ENCODE measurements around the gene POM121L12. TPM values are rescaled to one million over a fixed set of nuclear protein-coding genes. Genes with fewer than 3 reads are reported as not detected.

POM121L12 gene
- total and polyA plus RNA-seq, 4 donors = not detected

GRCh38 chr7:53013925-53014324, 21.5 kb upstream of the POM121L12 start:
- Histone ChIP-seq H3K9me3 (ENCODE audit: control insufficient read depth in 4 of 4, low read length in 3 of 4) (no peaks in the 10 kb centered on the region), H3K9ac (ENCODE audit: low read depth in 1 of 2, low read length in 2 of 2) (no peak overlapping the region), H3K27ac (ENCODE audit: low read depth in 1 of 2, low read length in 2 of 2) (no peak overlapping the region), H3K4me1 (ENCODE audit: control insufficient read depth in 4 of 4, insufficient read depth in 4 of 4, low read length in 3 of 4) (no peaks in the 10 kb centered on the region), H3K27me3 (ENCODE audit: control insufficient read depth in 4 of 4, insufficient read depth in 4 of 4, low read length in 3 of 4) (no peaks in the 10 kb centered on the region), H3K4me3 (ENCODE audit: low read depth in 1 of 3, low read length in 3 of 3) (no peak overlapping the region), H3K36me3 (ENCODE audit: control insufficient read depth in 4 of 4, insufficient read depth in 3 of 4, low read depth in 1 of 4, low read length in 3 of 4) (no peaks in the 10 kb centered on the region)
- WGBS = 69% methylated on average over 2 of the region's 2 CpGs
- TF ChIP-seq, protein P1, sequence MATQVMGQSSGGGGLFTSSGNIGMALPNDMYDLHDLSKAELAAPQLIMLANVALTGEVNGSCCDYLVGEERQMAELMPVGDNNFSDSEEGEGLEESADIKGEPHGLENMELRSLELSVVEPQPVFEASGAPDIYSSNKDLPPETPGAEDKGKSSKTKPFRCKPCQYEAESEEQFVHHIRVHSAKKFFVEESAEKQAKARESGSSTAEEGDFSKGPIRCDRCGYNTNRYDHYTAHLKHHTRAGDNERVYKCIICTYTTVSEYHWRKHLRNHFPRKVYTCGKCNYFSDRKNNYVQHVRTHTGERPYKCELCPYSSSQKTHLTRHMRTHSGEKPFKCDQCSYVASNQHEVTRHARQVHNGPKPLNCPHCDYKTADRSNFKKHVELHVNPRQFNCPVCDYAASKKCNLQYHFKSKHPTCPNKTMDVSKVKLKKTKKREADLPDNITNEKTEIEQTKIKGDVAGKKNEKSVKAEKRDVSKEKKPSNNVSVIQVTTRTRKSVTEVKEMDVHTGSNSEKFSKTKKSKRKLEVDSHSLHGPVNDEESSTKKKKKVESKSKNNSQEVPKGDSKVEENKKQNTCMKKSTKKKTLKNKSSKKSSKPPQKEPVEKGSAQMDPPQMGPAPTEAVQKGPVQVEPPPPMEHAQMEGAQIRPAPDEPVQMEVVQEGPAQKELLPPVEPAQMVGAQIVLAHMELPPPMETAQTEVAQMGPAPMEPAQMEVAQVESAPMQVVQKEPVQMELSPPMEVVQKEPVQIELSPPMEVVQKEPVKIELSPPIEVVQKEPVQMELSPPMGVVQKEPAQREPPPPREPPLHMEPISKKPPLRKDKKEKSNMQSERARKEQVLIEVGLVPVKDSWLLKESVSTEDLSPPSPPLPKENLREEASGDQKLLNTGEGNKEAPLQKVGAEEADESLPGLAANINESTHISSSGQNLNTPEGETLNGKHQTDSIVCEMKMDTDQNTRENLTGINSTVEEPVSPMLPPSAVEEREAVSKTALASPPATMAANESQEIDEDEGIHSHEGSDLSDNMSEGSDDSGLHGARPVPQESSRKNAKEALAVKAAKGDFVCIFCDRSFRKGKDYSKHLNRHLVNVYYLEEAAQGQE (IDR thresholded peaks at IDR 0.05) = no peak
- TF ChIP-seq GABPA (IDR thresholded peaks at IDR 0.05 in 1 of 2, conservative IDR thresholded peaks at IDR 0.05 in 1 of 2) (no peak), HNF4A (conservative IDR thresholded peaks at IDR 0.05) (no peak), NR2F2 (IDR thresholded peaks at IDR 0.05) (no peak), EGR1 (IDR thresholded peaks at IDR 0.05; ENCODE audit: low read depth in 2 of 2) (no peak), RXRA (IDR thresholded peaks at IDR 0.05) (no peak), FOXA1 (IDR thresholded peaks at IDR 0.05) (no peak), YY1 (IDR thresholded peaks at IDR 0.05) (no peak), FOXA2 (IDR thresholded peaks at IDR 0.05) (no peak), ZBTB33 (IDR thresholded peaks at IDR 0.05) (no peak), HNF4G (IDR thresholded peaks at IDR 0.05) (no peak), SP1 (IDR thresholded peaks at IDR 0.05) (no peak), JUND (IDR thresholded peaks at IDR 0.05) (no peak), TAF1 (conservative IDR thresholded peaks at IDR 0.05) (no peak)
- TF ChIP-seq, protein P2, sequence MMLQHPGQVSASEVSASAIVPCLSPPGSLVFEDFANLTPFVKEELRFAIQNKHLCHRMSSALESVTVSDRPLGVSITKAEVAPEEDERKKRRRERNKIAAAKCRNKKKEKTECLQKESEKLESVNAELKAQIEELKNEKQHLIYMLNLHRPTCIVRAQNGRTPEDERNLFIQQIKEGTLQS (IDR thresholded peaks at IDR 0.05) = no peak
- TF ChIP-seq, protein P3, sequence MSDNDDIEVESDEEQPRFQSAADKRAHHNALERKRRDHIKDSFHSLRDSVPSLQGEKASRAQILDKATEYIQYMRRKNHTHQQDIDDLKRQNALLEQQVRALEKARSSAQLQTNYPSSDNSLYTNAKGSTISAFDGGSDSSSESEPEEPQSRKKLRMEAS (IDR thresholded peaks at IDR 0.05) = no peak
- no peak for DNase-seq (ENCODE audit: low spot score)

DNA sequence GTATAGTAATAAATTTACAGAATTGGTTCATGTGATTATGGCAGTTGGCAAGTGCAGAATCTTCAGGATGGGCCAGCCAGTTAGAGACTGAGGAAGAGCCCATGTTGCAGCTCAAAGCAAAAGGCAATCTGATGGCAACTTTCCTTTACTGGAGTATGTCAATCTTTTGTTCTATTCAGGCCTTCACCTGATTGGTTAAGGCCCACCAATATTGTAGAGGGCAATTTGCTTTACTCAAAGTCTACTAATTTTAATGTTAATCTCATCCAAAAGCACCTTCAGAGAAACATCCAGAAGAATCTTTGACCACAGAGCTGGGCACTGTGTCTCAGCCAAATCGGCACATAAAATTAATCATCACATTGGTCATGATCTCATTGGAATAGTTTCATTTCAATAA, 20.0 kb upstream of the POM121L12 start:
- Histone ChIP-seq H3K27me3 (ENCODE audit: control insufficient read depth in 4 of 4, insufficient read depth in 4 of 4, low read length in 3 of 4) (no peaks in the 10 kb centered on the region), H3K9ac (ENCODE audit: low read depth in 1 of 2, low read length in 2 of 2) (no peak overlapping the region), H3K9me3 (ENCODE audit: control insufficient read depth in 4 of 4, low read length in 3 of 4) (no peaks in the 10 kb centered on the region), H3K36me3 (ENCODE audit: control insufficient read depth in 4 of 4, insufficient read depth in 3 of 4, low read depth in 1 of 4, low read length in 3 of 4) (no peaks in the 10 kb centered on the region), H3K27ac (ENCODE audit: low read depth in 1 of 2, low read length in 2 of 2) (no peak overlapping the region), H3K4me3 (ENCODE audit: low read depth in 1 of 3, low read length in 3 of 3) (no peak overlapping the region), H3K4me1 (ENCODE audit: control insufficient read depth in 4 of 4, insufficient read depth in 4 of 4, low read length in 3 of 4) (no peaks in the 10 kb centered on the region)
- WGBS = 97% methylated on average over 1 of the region's 1 CpG
- DNase-seq (ENCODE audit: low spot score) = no peak
- TF ChIP-seq, protein P2 (IDR thresholded peaks at IDR 0.05) = no peak
- TF ChIP-seq HNF4G (IDR thresholded peaks at IDR 0.05) (no peak), JUND (IDR thresholded peaks at IDR 0.05) (no peak), TAF1 (conservative IDR thresholded peaks at IDR 0.05) (no peak), EGR1 (IDR thresholded peaks at IDR 0.05; ENCODE audit: low read depth in 2 of 2) (no peak), FOXA2 (IDR thresholded peaks at IDR 0.05) (no peak), YY1 (IDR thresholded peaks at IDR 0.05) (no peak), HNF4A (conservative IDR thresholded peaks at IDR 0.05) (no peak), NR2F2 (IDR thresholded peaks at IDR 0.05) (no peak), RXRA (IDR thresholded peaks at IDR 0.05) (no peak), CTCF (IDR thresholded peaks at IDR 0.05; ENCODE audit: low read depth, low read length, missing input control) (no peak), GABPA (IDR thresholded peaks at IDR 0.05 in 1 of 2, conservative IDR thresholded peaks at IDR 0.05 in 1 of 2) (no peak), RAD21 (IDR thresholded peaks at IDR 0.05) (no peak), FOXA1 (IDR thresholded peaks at IDR 0.05) (no peak), SP1 (IDR thresholded peaks at IDR 0.05) (no peak), ZBTB33 (IDR thresholded peaks at IDR 0.05) (no peak)
